Mesothelial cell of epicardium (in vitro differentiated cells): ENCODE measurements around the gene EDIL3. TPM values are rescaled to one million over a fixed set of nuclear protein-coding genes. Genes with fewer than 3 reads are reported as not detected.

Source experiments
- DNase-seq, 2 experiments: peaks; one replicate each; pipeline ENCODE4 v3.0.0; 2021; ENCODE audit warnings: low spot score in 2 of 2; ENCODE audit not compliant: unreplicated experiment in 2 of 2
- H3K27ac Mint-ChIP-seq: 2 replicates; pipeline ENCODE4 v1.8.0; 2021; ENCODE audit warnings: mixed read lengths
- H3K27me3 Mint-ChIP-seq: 2 replicates; pipeline ENCODE4 v1.8.0; 2021; ENCODE audit warnings: low read depth, mixed read lengths
- H3K36me3 Mint-ChIP-seq: 2 replicates; pipeline ENCODE4 v1.8.0; 2021; ENCODE audit warnings: mixed read lengths
- H3K4me1 Mint-ChIP-seq: 2 replicates; pipeline ENCODE4 v1.8.0; 2021; ENCODE audit warnings: mixed read lengths
- H3K4me3 Mint-ChIP-seq: 2 replicates; pipeline ENCODE4 v1.8.0; 2021; ENCODE audit warnings: mild to moderate bottlenecking, moderate library complexity, mixed read lengths
- H3K9me3 Mint-ChIP-seq: 2 replicates; pipeline ENCODE4 v1.8.0; 2021; ENCODE audit warnings: mixed read lengths
- total RNA-seq: library from RNA; stranded (reverse); gene quantifications from 3 replicates; pipeline ENCODE4 v1.2.1, GENCODE V29; 2021
- TF ChIP-seq, protein P1 (sequence below): fragments of 200-600 bp; sonication (generic); IDR thresholded peaks from one replicate; pipeline ENCODE4 v1.5.0; 2021; ENCODE audit warnings: antibody characterized with exemption; ENCODE audit not compliant: unreplicated experiment

EDIL3 gene
- total RNA-seq, 1 donor from 2014 or later = 51.3 TPM

- Mint-ChIP-seq H3K4me3 (no peak overlapping the region), H3K9me3 (no peaks in the 10 kb centered on the region), H3K4me1 (peaks cover 2% of the 10 kb centered on the region), H3K27me3 (no peaks in the 10 kb centered on the region), H3K36me3 (no peaks in the 10 kb centered on the region), H3K27ac (no peak overlapping the region)
- no peak for DNase-seq
- TF ChIP-seq, protein P1, sequence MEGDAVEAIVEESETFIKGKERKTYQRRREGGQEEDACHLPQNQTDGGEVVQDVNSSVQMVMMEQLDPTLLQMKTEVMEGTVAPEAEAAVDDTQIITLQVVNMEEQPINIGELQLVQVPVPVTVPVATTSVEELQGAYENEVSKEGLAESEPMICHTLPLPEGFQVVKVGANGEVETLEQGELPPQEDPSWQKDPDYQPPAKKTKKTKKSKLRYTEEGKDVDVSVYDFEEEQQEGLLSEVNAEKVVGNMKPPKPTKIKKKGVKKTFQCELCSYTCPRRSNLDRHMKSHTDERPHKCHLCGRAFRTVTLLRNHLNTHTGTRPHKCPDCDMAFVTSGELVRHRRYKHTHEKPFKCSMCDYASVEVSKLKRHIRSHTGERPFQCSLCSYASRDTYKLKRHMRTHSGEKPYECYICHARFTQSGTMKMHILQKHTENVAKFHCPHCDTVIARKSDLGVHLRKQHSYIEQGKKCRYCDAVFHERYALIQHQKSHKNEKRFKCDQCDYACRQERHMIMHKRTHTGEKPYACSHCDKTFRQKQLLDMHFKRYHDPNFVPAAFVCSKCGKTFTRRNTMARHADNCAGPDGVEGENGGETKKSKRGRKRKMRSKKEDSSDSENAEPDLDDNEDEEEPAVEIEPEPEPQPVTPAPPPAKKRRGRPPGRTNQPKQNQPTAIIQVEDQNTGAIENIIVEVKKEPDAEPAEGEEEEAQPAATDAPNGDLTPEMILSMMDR = no peak
Measured at GRCh38 chr5:83988293-83988685, 396.4 kb downstream of the EDIL3 start.

GRCh38 chr5:83987513-83988292, 397.0 kb downstream of the EDIL3 start:
- H3K36me3 Mint-ChIP-seq = no peaks in the 10 kb centered on the region
- no peaks in the 10 kb centered on the region for H3K9me3 Mint-ChIP-seq
- TF ChIP-seq, protein P1 = no peak
- no peak overlapping the region for H3K4me3 Mint-ChIP-seq
- no peak for DNase-seq
- no peak overlapping the region for H3K27ac Mint-ChIP-seq
- peaks cover 2% of the 10 kb centered on the region for H3K4me1 Mint-ChIP-seq
- H3K27me3 Mint-ChIP-seq = no peaks in the 10 kb centered on the region

DNA sequence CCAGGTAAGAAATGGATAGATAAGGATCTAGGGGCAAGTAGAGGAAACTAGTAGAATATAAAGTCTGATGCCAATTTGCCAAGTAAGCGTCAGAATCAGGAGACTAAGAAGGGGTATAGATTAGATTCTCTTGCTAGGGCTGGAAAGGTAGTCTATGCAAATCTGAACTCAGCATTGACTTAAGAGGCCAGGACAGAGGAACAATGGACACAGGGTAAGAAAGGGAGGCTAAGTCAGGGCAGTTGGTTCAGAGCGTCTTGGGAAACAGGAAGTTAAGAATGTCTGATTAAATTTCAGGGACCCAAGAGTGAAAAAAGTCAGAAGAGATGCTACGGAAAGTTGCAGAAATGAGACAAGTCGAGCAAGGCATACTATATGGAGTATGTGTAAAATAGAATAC, 400.8 kb downstream of the EDIL3 start:
- no peaks in the 10 kb centered on the region for H3K27me3 Mint-ChIP-seq
- peaks cover 4% of the 10 kb centered on the region for H3K9me3 Mint-ChIP-seq
- peaks cover 2% of the 10 kb centered on the region for H3K4me1 Mint-ChIP-seq
- TF ChIP-seq, protein P1 = no peak
- H3K27ac Mint-ChIP-seq = no peak overlapping the region
- H3K4me3 Mint-ChIP-seq = no peak overlapping the region
- H3K36me3 Mint-ChIP-seq = no peaks in the 10 kb centered on the region
- DNase-seq = no peak

GRCh38 chr5:83973925-83974815, 410.5 kb downstream of the EDIL3 start:
- peaks cover 13% of the 10 kb centered on the region for H3K4me1 Mint-ChIP-seq
- no peaks in the 10 kb centered on the region for H3K9me3 Mint-ChIP-seq
- peak overlapping the region; percentile 25 for H3K27ac Mint-ChIP-seq
- no peaks in the 10 kb centered on the region for H3K27me3 Mint-ChIP-seq
- no peak overlapping the region for H3K4me3 Mint-ChIP-seq
- TF ChIP-seq, protein P1 = no peak
- H3K36me3 Mint-ChIP-seq = no peaks in the 10 kb centered on the region
- no peak for DNase-seq

DNA sequence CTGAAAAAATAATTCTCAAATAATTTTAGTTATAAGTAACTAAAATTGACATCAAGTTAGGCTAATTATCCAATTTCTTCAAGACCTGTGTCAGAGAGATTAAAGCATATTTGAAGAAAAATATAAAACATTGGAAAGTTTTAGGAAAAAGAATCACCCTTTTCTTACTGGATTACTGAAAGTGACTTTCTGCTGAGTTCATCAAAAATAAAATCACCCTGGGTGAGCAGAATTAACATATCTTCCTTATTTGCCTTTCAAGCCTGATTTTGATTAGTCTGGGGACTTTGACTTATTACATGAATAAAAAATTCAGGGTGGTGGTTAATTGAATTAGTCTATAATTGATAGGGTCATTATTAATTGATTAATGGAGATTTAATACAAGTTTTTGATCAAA, 411.8 kb downstream of the EDIL3 start:
- TF ChIP-seq, protein P1 = no peak
- Mint-ChIP-seq H3K36me3 (no peaks in the 10 kb centered on the region), H3K27me3 (no peaks in the 10 kb centered on the region), H3K27ac (no peak overlapping the region), H3K4me3 (no peak overlapping the region), H3K4me1 (peaks cover 13% of the 10 kb centered on the region), H3K9me3 (no peaks in the 10 kb centered on the region)
- no peak for DNase-seq
